Astrocyte of the spinal cord (primary cell): ENCODE data around the gene IMMT.

Experiments used
- DNase-seq: peaks from one replicate; pipeline ENCODE4 v3.0.0; 2011; ENCODE audit warnings: low read depth, low spot score
- H3K4me3 ChIP-seq: 2 replicates; pipeline ENCODE4 v1.5.1; 2011; ENCODE audit warnings: low read depth, mild to moderate bottlenecking, low read length, moderate library complexity
- CTCF ChIP-seq: IDR thresholded peaks from 2 replicates; pipeline ENCODE4 v1.5.1; 2012; ENCODE audit warnings: low read depth, mild to moderate bottlenecking, low read length, inconsistent platforms
- in situ Hi-C: cut with HindIII; loops from 2 replicates; pipeline ENCODE4 v1.10.0; 2017; ENCODE audit warnings: low sequenced_read_pairs

The IMMT gene

GRCh38 chr2:86239326-86239725 lies 44.1 kb upstream of the IMMT start:
- DNase-seq, result no peak
- in situ Hi-C loops, result no loop called here
- no peak for TF ChIP-seq CTCF

GRCh38 chr2:86238354-86238753 lies 43.1 kb upstream of the IMMT start:
- no peak overlapping the region for H3K4me3 ChIP-seq
- TF ChIP-seq CTCF, result no peak
- in situ Hi-C loops, result no loop called here
- DNase-seq, result no peak

More at GRCh38 chr2:86239326-86239725, 44.1 kb upstream of the IMMT start:
- no peak overlapping the region for H3K4me3 ChIP-seq

GRCh38 chr2:86237172-86237571 lies 41.9 kb upstream of the IMMT start:
- in situ Hi-C loops, result no loop called here
- TF ChIP-seq CTCF, result no peak
- no peak for DNase-seq
- no peak overlapping the region for H3K4me3 ChIP-seq

GRCh38 chr2:86235196-86235980 lies 40.1 kb upstream of the IMMT start:
- in situ Hi-C loops, result no loop called here
- no peak for TF ChIP-seq CTCF
- H3K4me3 ChIP-seq, result no peak overlapping the region
- DNase-seq, result no peak

- in situ Hi-C loops, result no loop called here
- TF ChIP-seq CTCF, result no peak
- H3K4me3 ChIP-seq, result no peak overlapping the region
- no peak for DNase-seq
These were observed 39.4 kb upstream of the IMMT start for GRCh38 chr2:86234563-86235131.

GRCh38 chr2:86233436-86233835 lies 38.2 kb upstream of the IMMT start:
- in situ Hi-C loops, result no loop called here
- DNase-seq, result no peak
- H3K4me3 ChIP-seq, result no peak overlapping the region
- no peak for TF ChIP-seq CTCF
